WTC11 (cell line): ENCODE measurements around the gene PLPP1.

Experiments
- CDX4 ChIP-seq: fragments of 250-450 bp; sonication (Bioruptor Pico); IDR thresholded peaks from 2 replicates; pipeline ENCODE4 v1.9.0; 2021; ENCODE audit warnings: moderate library complexity, mild to moderate bottlenecking, inconsistent platforms, borderline replicate concordance
- ETV6 ChIP-seq: sonication (generic); formaldehyde crosslinking; IDR thresholded peaks from 2 replicates; pipeline ENCODE4 v1.8.1; 2022; ENCODE audit warnings: mild to moderate bottlenecking, missing genetic modification reagents
- USF1 ChIP-seq: sonication (generic); formaldehyde crosslinking; IDR thresholded peaks from 2 replicates; pipeline ENCODE4 v1.8.0; 2022; ENCODE audit warnings: mild to moderate bottlenecking, missing genetic modification reagents
- TF ChIP-seq, protein P1 (sequence below): sonication (generic); formaldehyde crosslinking; IDR thresholded peaks from 2 replicates; pipeline ENCODE4 v1.8.1; 2023; ENCODE audit warnings: mild to moderate bottlenecking, missing genetic modification reagents, borderline replicate concordance

DNA sequence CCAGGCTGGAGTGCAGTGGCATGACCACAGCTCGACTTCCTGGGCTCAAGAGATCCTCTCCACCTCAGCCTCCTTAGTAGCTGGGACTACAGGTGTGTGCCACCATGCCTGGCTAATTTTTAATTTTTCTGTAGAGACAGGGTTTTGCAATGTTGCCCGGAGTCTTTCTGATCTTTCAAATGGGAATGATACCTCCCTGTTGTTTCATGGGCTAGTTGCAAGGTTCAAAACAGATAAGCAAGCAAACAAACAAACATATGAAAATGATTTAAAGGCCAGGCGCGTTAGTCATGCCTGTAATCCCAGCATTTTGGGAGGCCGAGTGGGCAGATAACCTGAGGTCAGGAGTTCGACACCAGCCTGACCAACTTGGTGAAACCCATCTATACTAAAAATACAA is 45.3 kb upstream of the PLPP1 start:
- TF ChIP-seq USF1 (CRISPR knock-in tag) (no peak), CDX4 (CRISPR knock-in tag) (no peak), ETV6 (CRISPR knock-in tag) (no peak)
- TF ChIP-seq, protein P1, sequence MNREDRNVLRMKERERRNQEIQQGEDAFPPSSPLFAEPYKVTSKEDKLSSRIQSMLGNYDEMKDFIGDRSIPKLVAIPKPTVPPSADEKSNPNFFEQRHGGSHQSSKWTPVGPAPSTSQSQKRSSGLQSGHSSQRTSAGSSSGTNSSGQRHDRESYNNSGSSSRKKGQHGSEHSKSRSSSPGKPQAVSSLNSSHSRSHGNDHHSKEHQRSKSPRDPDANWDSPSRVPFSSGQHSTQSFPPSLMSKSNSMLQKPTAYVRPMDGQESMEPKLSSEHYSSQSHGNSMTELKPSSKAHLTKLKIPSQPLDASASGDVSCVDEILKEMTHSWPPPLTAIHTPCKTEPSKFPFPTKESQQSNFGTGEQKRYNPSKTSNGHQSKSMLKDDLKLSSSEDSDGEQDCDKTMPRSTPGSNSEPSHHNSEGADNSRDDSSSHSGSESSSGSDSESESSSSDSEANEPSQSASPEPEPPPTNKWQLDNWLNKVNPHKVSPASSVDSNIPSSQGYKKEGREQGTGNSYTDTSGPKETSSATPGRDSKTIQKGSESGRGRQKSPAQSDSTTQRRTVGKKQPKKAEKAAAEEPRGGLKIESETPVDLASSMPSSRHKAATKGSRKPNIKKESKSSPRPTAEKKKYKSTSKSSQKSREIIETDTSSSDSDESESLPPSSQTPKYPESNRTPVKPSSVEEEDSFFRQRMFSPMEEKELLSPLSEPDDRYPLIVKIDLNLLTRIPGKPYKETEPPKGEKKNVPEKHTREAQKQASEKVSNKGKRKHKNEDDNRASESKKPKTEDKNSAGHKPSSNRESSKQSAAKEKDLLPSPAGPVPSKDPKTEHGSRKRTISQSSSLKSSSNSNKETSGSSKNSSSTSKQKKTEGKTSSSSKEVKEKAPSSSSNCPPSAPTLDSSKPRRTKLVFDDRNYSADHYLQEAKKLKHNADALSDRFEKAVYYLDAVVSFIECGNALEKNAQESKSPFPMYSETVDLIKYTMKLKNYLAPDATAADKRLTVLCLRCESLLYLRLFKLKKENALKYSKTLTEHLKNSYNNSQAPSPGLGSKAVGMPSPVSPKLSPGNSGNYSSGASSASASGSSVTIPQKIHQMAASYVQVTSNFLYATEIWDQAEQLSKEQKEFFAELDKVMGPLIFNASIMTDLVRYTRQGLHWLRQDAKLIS (CRISPR knock-in tag): no peak
